Nephron progenitor cell (in vitro differentiated cells): Measurements from ENCODE around the gene CDKN1A.

Experiments
- DNase-seq: peaks from one replicate; pipeline ENCODE4 v3.0.0; 2021
- H3K27ac Mint-ChIP-seq: 2 replicates; pipeline ENCODE4 v1.8.0; 2021; ENCODE audit warnings: mild to moderate bottlenecking, moderate library complexity, mixed read lengths
- H3K27me3 Mint-ChIP-seq: 2 replicates; pipeline ENCODE4 v1.8.0; 2021; ENCODE audit warnings: mild to moderate bottlenecking, low read depth, mixed read lengths; ENCODE audit not compliant: poor library complexity
- H3K36me3 Mint-ChIP-seq: 2 replicates; pipeline ENCODE4 v1.8.0; 2021; ENCODE audit warnings: low read depth, mixed read lengths
- H3K4me1 Mint-ChIP-seq: 2 replicates; pipeline ENCODE4 v1.8.0; 2021; ENCODE audit warnings: mixed read lengths
- H3K4me3 Mint-ChIP-seq: 2 replicates; pipeline ENCODE4 v1.8.0; 2021; ENCODE audit warnings: mild to moderate bottlenecking, moderate library complexity, mixed read lengths
- H3K9me3 Mint-ChIP-seq: 2 replicates; pipeline ENCODE4 v1.8.0; 2021; ENCODE audit warnings: mild to moderate bottlenecking, moderate library complexity, mixed read lengths
- CTCF ChIP-seq: fragments of 200-600 bp; sonication (generic); IDR thresholded peaks from 2 replicates; pipeline ENCODE4 v1.5.0; 2021; ENCODE audit warnings: antibody characterized with exemption

The CDKN1A gene

GRCh38 chr6:36663504-36664446, 14.7 kb upstream of the CDKN1A start:
- peaks cover 3% of the 10 kb centered on the region for H3K27me3 Mint-ChIP-seq
- DNase-seq = no peak
- H3K4me3 Mint-ChIP-seq = no peak overlapping the region
- H3K9me3 Mint-ChIP-seq = no peaks in the 10 kb centered on the region
- peaks cover 43% of the 10 kb centered on the region for H3K4me1 Mint-ChIP-seq
- no peak overlapping the region for H3K27ac Mint-ChIP-seq
- no peak for TF ChIP-seq CTCF
- H3K36me3 Mint-ChIP-seq = no peaks in the 10 kb centered on the region

- Mint-ChIP-seq H3K4me3 (no peak overlapping the region), H3K27me3 (peaks cover 6% of the 10 kb centered on the region), H3K9me3 (no peaks in the 10 kb centered on the region), H3K27ac (no peak overlapping the region), H3K36me3 (no peaks in the 10 kb centered on the region), H3K4me1 (peaks cover 46% of the 10 kb centered on the region)
- no peak for TF ChIP-seq CTCF
- no peak for DNase-seq
Observed at GRCh38 chr6:36665180-36665579, 13.3 kb upstream of the CDKN1A start.

GRCh38 chr6:36666287-36666686, 12.2 kb upstream of the CDKN1A start:
- Mint-ChIP-seq H3K27me3 (peaks cover 6% of the 10 kb centered on the region), H3K4me3 (no peak overlapping the region), H3K9me3 (no peaks in the 10 kb centered on the region), H3K4me1 (peaks cover 51% of the 10 kb centered on the region), H3K36me3 (no peaks in the 10 kb centered on the region), H3K27ac (peak overlapping the region; percentile 99)
- TF ChIP-seq CTCF = no peak
- no peak for DNase-seq

- H3K4me3 Mint-ChIP-seq = peak overlapping the region; percentile 54
Observed at GRCh38 chr6:36666826-36667591, 11.5 kb upstream of the CDKN1A start.

GRCh38 chr6:36668591-36668990, 9.9 kb upstream of the CDKN1A start:
- DNase-seq = no peak
- Mint-ChIP-seq H3K27me3 (peaks cover 3% of the 10 kb centered on the region), H3K9me3 (no peaks in the 10 kb centered on the region), H3K27ac (no peak overlapping the region), H3K4me1 (peaks cover 53% of the 10 kb centered on the region), H3K4me3 (no peak overlapping the region), H3K36me3 (no peaks in the 10 kb centered on the region)
- TF ChIP-seq CTCF = no peak

More at GRCh38 chr6:36666826-36667591, 11.5 kb upstream of the CDKN1A start:
- H3K4me1 Mint-ChIP-seq = peaks cover 51% of the 10 kb centered on the region
- DNase-seq = peak; percentile 69
- peaks cover 6% of the 10 kb centered on the region for H3K27me3 Mint-ChIP-seq
- H3K9me3 Mint-ChIP-seq = no peaks in the 10 kb centered on the region
- H3K27ac Mint-ChIP-seq = peak overlapping the region; percentile 99
- no peak for TF ChIP-seq CTCF
- no peaks in the 10 kb centered on the region for H3K36me3 Mint-ChIP-seq
